HG03196 (cell line): ENCODE data around the gene USP34.
"Not testable (repeated sequence)": the region's sequence is repeated elsewhere in the genome, so short reads cannot be mapped to it uniquely, and the experiment has no call there.

Source experiments
- ATAC-seq: cut with Tn5 transposase; IDR thresholded peaks from one replicate; pipeline ENCODE4 v1.9.1; 2021; ENCODE audit not compliant: unreplicated experiment

USP34 gene

GRCh38 chr2:61196671-61197070, 274.2 kb downstream of the USP34 start:
- ATAC-seq = no peak

- not testable (repeated sequence) for ATAC-seq
Observed at GRCh38 chr2:61194646-61195045, 276.2 kb downstream of the USP34 start.

GRCh38 chr2:61193670-61194561, 277.0 kb downstream of the USP34 start:
- no peak for ATAC-seq

- ATAC-seq = no peak
Observed at GRCh38 chr2:61187085-61187484, 283.8 kb downstream of the USP34 start.

- no peak for ATAC-seq
Observed at GRCh38 chr2:61185231-61185728, 285.6 kb downstream of the USP34 start.

- no peak for ATAC-seq
Observed at GRCh38 chr2:61184263-61184662, 286.6 kb downstream of the USP34 start.

GRCh38 chr2:61183795-61184194, 287.1 kb downstream of the USP34 start:
- ATAC-seq = no peak

GRCh38 chr2:61182059-61182383, 288.9 kb downstream of the USP34 start:
- no peak for ATAC-seq

- ATAC-seq = no peak
Observed at GRCh38 chr2:61181382-61182058, 289.4 kb downstream of the USP34 start.

- no peak for ATAC-seq
Observed at GRCh38 chr2:61180686-61181085, 290.2 kb downstream of the USP34 start.

- ATAC-seq = no peak
Observed at GRCh38 chr2:61179701-61180639, 290.9 kb downstream of the USP34 start.

GRCh38 chr2:61178603-61179545, 292.0 kb downstream of the USP34 start:
- no peak for ATAC-seq

GRCh38 chr2:61177727-61178549, 292.9 kb downstream of the USP34 start:
- ATAC-seq = peak; percentile 30

- ATAC-seq = peak; percentile 67
Observed at GRCh38 chr2:61176755-61177726, 293.8 kb downstream of the USP34 start.

GRCh38 chr2:61175036-61175435, 295.9 kb downstream of the USP34 start:
- ATAC-seq = no peak

GRCh38 chr2:61173116-61173515, 297.8 kb downstream of the USP34 start:
- no peak for ATAC-seq

GRCh38 chr2:61172671-61173070, 298.2 kb downstream of the USP34 start:
- ATAC-seq = no peak

- no peak for ATAC-seq
Observed at GRCh38 chr2:61167579-61167978, 303.3 kb downstream of the USP34 start.
